ENCODE results near the gene PYGB.
"Not testable (repeated sequence)": the region's sequence is repeated elsewhere in the genome, so short reads cannot be mapped to it uniquely, and the experiment has no call there.

Gene PYGB

DNA sequence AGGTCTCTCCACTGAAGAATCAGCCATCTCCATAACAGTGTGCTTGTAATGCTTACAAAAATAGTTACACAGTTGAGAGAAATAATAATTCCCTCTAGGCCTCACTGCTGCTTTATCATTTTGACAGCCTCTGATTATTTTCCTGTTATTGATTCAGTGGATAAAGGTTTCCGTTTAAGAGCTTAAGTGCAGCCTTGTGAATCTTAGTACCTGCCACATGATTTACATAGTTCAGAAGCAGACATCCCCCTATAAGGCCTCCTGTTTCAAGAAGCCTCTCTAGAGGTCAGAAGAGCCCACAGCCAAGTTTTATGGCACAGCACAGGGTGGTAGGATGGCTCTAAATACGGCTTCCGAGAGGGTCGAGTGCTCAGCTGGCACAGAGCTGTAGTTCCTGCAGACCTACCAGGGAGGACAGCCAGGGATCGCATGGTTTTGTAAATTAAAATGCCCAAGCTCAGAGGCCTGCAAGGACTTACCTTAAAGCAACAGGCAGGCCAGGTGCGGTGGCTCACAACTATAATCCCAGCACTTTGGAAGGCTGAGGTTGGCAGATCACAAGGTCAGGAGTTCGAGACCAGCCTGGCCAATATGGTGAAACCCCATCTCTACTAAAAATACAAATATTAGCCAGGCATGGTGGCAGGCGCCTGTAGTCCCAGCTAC lies 17.6 kb upstream of the PYGB start:
- no peak for DNase-seq

DNA sequence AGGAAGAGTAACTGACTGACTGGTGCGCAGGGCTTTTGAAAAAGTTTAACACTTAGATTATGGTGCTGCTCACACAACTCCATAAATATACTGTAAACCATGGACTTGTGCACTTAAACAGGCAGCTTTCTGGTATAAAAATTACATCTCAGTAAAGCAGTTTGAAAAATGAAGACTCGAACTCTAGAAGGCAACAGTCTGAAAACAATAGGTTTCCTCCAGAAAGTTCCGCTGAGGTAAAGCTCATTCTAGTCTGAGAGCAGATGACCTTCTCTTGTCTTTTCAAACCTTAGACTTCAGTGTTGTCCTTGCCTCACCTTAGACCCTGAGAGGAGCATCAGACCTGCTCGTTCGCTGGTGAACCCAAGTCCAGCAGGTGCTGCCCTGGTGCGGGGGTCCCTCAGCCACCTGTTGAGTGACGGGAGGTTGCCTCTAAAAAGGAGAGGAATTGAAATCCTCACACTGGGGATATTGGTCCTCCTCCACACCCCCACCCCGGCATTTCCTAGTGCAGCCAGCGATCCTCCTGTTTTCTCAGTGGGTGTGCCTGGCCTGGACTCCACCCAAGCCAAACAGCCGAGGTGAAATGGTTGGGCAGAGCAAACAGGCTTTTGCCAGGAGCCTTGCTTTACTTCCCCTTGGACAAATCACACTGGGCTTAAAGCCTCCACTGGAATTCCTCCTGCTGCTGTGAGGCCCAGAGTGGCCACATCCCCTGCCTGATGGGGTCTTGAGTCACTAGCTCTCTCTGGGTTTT lies 14.7 kb upstream of the PYGB start:
- DNase-seq = no peak

DNA sequence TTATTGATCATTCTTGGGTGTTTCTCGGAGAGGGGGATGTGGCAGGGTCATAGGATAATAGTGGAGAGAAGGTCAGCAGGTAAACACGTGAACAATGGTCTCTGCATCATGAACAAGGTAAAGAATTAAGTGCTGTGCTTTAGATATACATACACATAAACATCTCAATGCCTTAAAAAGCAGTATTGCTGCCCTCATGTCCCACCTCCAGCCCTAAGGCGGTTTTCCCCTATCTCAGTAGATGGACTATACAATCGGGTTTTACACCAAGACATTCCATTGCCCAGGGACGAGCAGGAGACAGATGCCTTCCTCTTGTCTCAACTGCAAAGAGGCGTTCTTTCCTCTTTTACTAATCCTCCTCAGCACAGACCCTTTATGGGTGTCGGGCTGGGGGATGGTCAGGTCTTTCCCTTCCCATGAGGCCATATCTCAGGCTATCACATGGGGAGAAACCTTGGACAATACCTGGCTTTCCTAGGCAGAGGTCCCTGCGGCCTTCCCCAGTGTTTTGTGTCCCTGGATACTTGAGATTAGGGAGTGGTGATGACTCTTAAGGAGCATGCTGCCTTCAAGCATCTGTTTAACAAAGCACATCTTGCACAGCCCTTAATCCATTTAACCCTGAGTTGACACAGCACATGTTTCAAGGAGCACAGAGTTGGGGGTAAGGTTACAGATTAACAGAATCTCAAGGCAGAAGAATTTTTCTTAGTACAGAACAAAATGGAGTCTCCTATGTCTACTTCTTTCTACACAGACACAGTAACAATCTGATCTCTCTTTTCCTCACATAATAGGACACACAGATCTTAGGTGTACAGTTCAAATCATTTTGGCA lies 13.7 kb upstream of the PYGB start:
- DNase-seq = not testable (repeated sequence)

DNA sequence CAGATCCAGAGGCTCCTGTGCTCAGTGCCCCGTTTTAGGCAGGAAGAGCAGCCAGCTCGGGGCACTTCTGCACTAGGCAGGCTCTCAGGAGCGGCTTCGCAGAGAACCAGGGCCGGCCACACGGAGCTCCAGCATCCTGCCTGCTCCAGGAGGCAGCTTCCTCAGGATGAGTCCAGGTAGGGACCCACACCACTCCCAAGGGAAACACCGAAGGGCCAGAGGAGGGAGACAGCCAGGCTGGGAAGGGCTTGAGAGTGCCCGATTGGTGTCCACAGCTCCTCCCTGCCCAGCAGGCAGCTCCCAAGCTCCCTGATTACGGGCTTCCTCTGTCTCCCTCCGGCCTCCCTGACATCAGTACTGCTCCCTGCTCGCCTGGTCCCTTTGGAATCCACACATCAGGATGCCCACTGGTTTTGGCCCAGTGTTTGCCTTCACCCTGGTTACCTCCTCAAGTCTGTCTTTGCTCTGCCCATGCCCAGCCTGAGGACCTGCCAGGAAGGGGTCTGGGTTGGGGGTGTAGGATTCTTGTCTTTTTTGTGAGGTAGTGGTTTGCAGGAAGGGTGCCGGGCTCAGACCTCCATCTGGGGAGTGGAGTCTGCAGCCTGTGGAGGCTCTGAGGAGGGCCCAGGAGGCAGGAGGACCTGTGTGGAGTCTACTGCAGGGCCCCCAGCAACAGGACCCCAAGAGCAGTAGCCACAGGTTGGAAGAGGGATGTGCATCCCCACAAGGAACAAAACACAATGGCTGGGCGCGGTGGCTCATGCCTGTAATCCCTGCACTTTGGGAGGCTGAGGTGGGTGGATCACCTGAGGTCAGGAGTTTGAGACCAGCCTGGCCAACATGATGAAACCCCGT lies 11.2 kb upstream of the PYGB start:
- DNase-seq = no peak

DNA sequence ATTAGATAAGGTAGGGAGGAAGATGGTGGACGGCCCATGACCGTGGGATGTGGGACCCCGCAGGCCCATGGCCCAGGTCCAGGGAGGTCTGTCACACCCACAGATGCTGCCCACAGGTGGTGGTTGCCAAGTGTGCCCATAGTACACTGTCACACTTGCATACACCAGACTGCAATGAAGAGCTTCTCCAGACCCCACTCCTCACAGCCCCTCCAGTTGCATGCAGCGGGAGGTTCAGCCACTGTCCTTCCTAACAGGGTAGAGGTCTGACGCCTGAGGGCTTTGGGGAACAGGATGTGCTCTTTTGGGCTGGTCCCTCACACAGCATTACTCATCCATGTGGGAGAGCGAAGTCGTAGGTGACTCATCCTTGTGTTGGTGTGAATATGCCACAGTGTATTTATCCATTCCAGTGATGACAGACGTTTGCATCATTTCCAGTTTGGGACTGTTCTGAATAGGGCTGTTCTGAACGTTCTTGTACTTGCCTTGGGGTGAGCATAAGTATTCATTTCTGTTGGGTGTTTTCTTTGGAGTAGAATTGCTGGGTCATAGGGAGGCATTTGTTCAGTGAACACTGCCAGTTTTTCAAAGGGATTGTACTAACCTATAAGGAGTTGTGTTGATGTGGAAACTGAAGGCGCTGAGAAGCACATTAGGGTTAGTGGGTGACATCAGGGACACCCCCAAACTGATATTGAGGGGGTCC lies 10.1 kb upstream of the PYGB start:
- no peak for DNase-seq

DNA sequence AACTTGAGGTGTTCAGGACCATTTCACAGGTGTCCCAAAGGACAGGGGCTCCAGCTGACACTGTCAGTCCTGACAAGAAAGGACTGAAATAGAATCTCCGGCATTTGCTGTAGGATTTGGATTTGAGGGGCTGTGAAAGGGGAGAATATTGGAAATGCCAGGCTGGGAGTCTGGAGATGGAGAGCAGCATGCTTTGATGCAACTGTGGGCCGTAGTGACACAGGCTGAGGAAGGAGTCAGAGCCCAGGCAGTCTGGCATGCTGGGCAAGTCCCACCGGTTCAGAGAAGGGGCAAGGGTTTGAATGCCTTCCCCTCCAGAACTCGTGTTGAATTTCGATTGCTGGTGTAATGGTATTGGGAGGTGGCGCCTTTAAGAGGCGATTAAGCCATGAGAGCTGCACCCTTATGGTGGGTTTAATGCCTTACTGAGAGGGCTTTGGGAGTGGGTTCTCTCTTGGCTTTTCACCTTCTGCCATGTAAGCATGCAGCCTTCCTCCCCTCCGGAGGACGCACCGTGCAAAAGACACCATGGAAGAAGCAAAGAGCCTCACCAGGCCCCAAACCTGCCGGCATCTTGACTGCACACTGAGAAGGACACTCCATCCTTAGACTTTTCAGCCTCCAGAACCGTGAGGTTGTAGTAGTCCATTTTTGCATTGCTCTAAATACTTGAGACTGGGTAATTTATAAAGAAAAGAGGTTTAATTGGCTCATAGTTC lies 9.4 kb upstream of the PYGB start:
- no peak for DNase-seq

DNA sequence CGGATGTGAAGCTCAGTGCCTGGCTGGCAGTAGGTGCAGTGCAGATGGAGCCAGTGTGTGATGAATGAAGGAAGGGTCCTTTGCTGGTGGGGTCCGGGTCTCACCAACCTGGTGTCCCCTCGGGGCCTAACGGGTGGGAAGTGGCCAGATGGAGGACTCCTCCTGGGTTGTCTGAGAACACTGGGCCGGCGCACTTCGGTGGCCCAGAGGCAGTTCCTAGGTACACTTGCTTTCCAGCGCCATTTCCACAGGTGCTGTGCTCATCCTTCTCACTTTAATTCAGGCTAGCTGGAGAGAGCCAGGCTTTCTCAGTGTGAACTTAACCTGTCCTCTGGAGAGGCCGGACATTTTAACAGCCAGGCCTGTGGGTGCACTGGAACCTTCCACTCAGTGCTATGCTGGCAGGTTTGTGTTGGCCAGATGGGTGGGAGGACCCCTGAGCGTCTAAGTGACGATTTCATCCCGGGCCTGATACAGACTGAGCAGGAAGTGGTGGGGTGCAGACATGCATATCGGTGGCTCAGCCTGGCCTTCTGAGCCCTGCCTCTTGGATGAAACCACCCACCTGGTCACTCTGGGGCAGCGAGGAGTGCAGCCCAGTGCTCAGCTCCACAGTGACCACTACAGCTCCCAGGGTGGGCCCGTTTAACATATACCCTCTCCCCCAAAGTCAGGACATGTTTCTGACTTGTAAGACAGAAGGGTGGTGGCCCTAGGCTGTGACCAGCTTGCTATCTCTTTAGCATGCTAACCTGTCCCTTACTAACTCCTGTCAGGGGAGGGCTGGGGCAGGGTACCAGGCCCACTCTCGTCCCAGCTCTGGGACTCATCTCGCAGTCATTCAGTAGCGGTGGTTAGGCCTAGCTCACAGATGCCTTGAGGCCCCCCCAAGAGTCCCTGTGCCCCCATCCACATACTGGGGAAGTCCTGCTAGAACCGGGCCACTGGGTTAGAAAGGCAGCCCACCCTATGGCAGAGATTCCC lies 8.2 kb upstream of the PYGB start:
- DNase-seq = no peak

DNA sequence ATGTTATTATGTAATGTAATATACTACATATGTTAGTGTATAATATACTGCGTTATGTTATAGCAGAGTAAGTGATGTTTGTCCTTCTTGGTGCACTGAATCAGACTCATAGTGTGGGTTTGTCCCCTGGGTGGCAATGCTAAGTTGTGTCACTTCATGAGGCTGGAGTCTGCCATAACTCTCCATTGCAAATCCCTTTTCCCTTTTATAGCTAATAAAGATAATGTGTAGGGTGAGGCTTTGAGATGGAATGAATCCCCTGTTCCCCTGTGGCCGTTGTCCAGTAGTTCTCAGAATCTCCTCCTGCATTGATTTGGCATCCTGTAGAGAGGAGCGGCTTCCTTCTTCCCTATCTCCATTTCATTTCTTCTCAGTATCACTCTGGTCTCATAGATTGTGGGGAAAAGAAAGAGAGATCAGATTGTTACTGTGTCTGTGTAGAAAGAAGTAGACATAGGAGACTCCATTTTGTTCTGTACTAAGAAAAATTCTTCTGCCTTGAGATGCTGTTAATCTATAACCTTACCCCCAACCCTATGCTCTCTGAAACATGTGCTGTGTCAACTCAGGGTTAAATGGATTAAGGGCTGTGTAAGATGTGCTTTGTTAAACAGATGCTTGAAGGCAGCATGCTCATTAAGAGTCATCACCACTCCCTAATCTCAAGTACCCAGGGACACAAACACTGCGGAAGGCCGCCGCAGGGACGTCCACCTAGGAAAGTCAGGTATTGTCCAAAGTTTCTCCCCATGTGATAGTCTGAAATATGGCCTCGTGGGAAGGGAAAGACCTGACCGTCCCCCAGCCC lies 6.8 kb upstream of the PYGB start:
- DNase-seq = not testable (repeated sequence)

DNA sequence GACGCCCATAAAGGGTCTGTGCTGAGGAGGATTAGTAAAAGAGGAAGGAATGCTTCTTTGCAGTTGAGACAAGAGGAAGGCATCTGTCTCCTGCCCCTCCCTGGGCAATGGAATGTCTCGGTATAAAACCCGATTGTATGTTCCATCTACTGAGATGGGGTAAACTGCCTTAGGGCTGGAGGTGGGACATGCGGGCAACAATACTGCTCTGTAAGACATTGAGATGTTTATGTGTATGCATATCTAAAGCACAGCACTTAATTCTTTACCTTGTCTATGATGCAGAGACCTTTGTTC lies 6.3 kb upstream of the PYGB start:
- not testable (repeated sequence) for DNase-seq

DNA sequence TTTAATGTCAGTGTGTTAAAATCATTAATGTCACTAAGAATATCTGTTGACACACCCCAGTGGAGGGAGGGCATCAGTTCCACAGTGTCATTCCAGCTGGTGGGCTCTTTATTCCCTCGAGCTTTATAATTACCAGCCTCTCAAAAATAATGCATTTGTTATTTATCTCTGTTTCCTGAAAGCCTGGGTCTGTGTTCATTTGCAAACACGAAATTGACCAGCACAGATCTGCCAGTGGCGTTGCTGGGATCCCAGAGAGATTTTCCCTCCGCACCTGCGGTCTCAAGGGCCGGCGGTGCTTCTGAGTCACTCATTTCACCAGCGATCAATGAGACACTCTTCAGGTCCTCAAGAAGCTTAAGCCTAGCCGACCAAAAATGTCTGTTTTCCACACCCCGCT lies 5.7 kb upstream of the PYGB start:
- DNase-seq = no peak

DNA sequence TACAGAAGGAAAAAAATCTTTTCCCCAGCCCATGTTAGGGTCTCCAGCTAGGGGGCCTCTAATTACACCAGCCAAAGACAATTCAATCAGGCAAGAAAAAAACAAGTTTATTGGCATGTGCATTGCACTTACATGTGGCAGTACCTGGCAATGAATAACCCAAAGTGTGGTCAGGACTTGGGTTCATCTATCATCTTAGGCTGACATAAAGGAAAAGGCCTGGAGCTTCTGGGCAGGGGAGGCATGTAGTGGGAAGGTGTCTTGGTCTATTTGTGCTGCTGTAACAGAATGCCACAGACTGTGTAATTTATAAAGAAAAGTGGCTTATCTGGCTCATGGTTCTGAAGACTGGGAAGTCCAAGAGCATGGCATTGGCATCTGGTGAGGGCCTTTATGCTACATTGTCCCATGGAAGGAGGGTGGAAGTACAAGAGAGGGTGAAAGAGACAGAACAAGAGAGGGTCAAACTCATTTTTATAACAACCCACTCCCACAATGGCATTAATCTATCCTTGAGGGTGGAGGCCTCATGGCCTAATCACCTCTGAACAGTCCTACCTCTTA lies 4.4 kb upstream of the PYGB start:
- no peak for DNase-seq

DNA sequence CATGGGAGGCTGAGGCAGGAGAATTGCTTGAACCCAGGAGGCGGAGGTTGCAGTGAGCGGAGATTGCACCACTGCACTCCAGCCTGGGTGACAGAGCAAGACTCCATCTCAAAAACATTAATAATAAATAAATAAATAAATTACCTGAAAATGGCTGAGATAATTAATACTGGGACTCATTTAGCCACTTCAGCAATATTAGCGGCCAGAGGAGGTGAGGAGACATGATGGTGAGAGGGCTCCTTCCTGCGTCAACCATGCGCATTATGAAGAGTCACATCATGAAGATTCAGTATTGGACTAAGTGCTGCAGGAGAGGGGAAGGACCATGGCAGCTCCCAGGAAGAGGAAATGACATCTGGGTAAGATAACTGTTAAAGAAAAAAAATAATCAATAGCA lies 2.9 kb upstream of the PYGB start:
- no peak for DNase-seq

DNA sequence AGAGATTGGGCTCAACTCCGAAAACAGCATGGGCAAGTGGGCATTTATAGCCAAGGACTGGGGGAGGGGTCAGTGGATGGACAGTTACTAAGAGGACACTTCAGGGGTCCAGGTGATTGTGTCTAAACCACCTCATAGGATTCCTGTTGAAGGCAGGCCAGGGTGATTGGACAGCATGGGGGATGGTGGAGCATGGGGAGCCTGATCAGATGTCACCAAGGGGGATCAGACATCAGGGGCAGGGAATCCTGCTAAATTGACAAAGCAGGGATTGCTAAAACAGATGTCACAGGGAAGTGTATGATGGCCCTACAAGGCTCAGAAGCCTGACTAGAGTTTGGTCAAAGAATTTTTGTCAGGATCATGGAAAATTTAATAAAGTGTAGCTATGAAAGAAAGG lies 2.4 kb upstream of the PYGB start:
- no peak for DNase-seq

DNA sequence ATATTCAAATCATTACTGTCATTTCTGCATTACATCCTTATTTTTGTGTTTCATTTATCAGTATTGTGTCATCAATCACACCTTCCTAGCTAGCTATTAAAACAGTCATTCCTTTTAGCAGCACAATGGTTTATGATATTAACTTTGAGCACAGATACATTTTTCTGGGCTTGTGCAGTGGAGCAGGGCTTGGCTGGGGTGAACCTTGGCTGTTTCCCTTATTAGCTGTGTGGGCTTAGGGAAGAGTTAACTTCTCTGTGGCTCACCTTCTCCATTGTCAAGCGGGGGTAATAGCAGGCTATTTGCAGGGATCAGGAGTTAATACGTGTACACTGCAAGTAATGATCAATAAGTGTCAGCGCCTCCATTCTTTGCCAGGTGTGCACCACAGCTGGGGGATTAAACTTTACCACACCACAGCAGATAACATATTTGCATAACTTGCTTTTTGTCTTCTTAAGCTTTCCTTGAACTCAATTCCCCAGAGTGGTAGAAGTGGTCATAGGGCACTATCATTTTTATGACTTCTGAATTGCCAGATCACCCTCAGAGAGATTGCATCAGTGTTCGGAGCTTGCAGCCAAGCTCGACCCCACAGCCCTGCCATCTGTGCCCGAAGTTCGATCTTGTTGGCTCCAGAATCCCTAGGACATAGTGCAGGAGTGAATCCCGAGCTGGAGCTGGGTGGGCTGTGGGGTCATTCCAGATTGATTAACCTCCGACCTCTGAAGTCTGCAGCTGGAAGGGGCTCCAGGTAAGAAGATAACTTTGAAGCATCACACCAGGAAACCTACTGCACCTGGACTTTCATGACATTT lies 1.5 kb upstream of the PYGB start:
- DNase-seq = no peak

DNA sequence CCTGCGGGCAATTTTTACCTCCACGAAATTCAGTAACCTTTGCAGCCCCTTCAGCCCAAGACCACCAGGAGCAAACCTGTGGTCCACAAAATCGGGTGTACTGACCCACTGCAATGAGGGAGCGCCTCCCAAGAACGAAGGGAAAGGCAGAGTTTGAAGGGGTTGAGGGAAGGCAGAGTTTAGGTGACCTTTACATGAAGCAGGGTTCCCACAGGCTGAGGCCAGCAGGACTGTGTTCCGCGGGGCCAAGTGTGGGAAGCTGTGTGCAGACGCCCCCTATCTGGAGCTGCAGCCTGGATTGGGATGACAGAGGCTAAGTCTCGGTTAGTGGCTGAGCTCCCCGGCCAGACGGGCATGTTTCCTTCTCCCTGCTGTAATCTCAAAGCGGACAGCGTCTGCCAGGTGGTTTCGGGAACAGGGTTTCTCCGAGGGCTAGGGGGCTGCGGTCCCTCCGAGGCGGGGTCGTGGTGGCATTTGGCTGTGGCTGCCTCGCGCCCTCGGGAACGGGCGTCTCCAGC lies 826 bp upstream of the PYGB start:
- DNase-seq = peak; percentile 10

DNA sequence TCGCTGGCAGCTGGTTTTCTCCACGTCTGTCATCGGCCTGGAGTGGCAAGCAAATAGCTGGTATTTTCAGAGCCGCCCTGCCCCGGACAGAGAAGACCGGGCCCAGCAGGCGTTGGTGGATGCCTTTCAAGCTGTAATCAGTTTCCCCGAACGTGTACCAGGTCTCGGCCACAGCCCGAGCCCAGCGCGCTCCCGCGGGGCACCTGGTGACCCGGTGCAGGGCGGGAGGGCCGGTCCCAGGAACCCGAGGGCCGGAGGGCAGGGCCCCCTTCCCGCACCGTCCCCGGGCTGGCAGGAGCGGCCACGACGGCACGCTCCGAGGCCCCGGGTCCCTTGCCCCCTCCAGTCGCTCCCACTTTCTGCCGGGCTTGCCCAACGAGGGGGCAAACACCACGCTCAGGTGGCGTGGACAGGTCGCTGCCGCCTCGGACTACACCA lies 348 bp upstream of the PYGB start:
- peak; percentile 6 for DNase-seq

DNA sequence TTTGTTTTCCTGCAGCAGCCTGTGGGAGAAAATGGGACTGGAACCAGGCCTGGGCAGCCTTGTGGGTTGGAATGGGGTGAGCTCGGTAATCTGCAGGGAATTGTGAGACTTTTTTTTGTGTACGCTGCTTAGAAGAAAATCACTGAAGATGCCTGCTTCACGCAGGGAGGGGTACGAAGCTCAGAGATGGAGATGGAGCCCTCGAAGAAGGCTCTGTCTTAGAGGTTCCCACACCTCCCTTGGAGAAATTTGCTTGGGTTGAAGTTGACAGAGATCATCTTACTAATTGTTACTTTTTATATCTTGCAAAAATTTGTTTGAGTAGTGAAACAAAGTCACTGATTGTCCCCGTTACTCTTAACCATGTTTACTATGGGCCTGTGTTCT lies 894 bp downstream of the PYGB start:
- no peak for DNase-seq

Data from T-helper 9 cell (primary cell).